Mucosa of gallbladder (tissue), 1 donor: ENCODE data around the gene GAREM1. TPM values are rescaled to one million over a fixed set of nuclear protein-coding genes. Genes with fewer than 3 reads are reported as not detected.
A peak's percentile ranks its signal among the peaks of the same experiment; 100 is the strongest.

Experiments
- DNase-seq: peaks from one replicate; pipeline ENCODE4 v3.0.0-alpha.2; 2020; ENCODE audit warnings: low spot score
- total RNA-seq: library from RNA; stranded (reverse); gene quantifications from one replicate; pipeline ENCODE4 v1.2.1, GENCODE V29; 2021
- donor health status: DM: no; HTN: no; CAD: no.

Gene GAREM1
- total RNA-seq, 1 donor from 2014 or later, result 10.7 TPM

- DNase-seq, result no peak
Measured at GRCh38 chr18:32425466-32425865, 45.2 kb downstream of the GAREM1 start.

GRCh38 chr18:32424696-32425095 lies 46.0 kb downstream of the GAREM1 start:
- no peak for DNase-seq

- no peak for DNase-seq
Measured at GRCh38 chr18:32422978-32423740, 47.5 kb downstream of the GAREM1 start.

- DNase-seq, result no peak
Measured at GRCh38 chr18:32422201-32422600, 48.5 kb downstream of the GAREM1 start.

- no peak for DNase-seq
Measured at GRCh38 chr18:32420084-32420750, 50.5 kb downstream of the GAREM1 start.

- no peak for DNase-seq
Measured at GRCh38 chr18:32418148-32418547, 52.5 kb downstream of the GAREM1 start.

- DNase-seq, result no peak
Measured at GRCh38 chr18:32405588-32405987, 65.1 kb downstream of the GAREM1 start.

- no peak for DNase-seq
Measured at GRCh38 chr18:32401621-32402020, 69.1 kb downstream of the GAREM1 start.

- no peak for DNase-seq
Measured at GRCh38 chr18:32393407-32393806, 77.3 kb downstream of the GAREM1 start.

- no peak for DNase-seq
Measured at GRCh38 chr18:32391126-32391525, 79.6 kb downstream of the GAREM1 start.

- DNase-seq, result peak; percentile 84
Measured at GRCh38 chr18:32389858-32390257, 80.8 kb downstream of the GAREM1 start.

GRCh38 chr18:32389191-32389590 lies 81.5 kb downstream of the GAREM1 start:
- no peak for DNase-seq

GRCh38 chr18:32386471-32386870 lies 84.2 kb downstream of the GAREM1 start:
- no peak for DNase-seq

- peak; percentile 31 for DNase-seq
Measured at GRCh38 chr18:32383050-32383819, 87.4 kb downstream of the GAREM1 start.

- no peak for DNase-seq
Measured at GRCh38 chr18:32381761-32382160, 88.9 kb downstream of the GAREM1 start.

GRCh38 chr18:32380559-32380958 lies 90.1 kb downstream of the GAREM1 start:
- no peak for DNase-seq

- DNase-seq, result no peak
Measured at GRCh38 chr18:32379891-32380290, 90.8 kb downstream of the GAREM1 start.

- no peak for DNase-seq
Measured at GRCh38 chr18:32378705-32379104, 92.0 kb downstream of the GAREM1 start.

- DNase-seq, result peak; percentile 42
Measured at GRCh38 chr18:32373995-32374394, 96.7 kb downstream of the GAREM1 start.

GRCh38 chr18:32373505-32373904 lies 97.2 kb downstream of the GAREM1 start:
- no peak for DNase-seq

- peak; percentile 89 for DNase-seq
Measured at GRCh38 chr18:32372381-32373061, 98.2 kb downstream of the GAREM1 start.

- no peak for DNase-seq
Measured at GRCh38 chr18:32372047-32372380, 98.7 kb downstream of the GAREM1 start.
